Astrocyte (in vitro differentiated cells and primary cell): ENCODE measurements around the gene DHX36. TPM values are rescaled to one million over a fixed set of nuclear protein-coding genes. Genes with fewer than 3 reads are reported as not detected.
A peak's percentile ranks its signal among the peaks of the same experiment; 100 is the strongest.

Experiments
- DNase-seq: peaks from one replicate; pipeline ENCODE4 v3.0.0-alpha.2; 2010; ENCODE audit warnings: low read depth
- FAIRE-seq: peaks from 2 replicates; lab custom pipeline; 2011; peaks lifted over from hg19 to GRCh38; lab: Jason Lieb, UNC
- H2AFZ ChIP-seq: 2 replicates; pipeline ENCODE4 v1.6.0; 2012; ENCODE audit warnings: low read depth, low read length, inconsistent platforms
- H3K27ac ChIP-seq: 2 replicates; pipeline ENCODE4 v1.5.1; 2011; ENCODE audit warnings: low read depth, low read length, inconsistent platforms
- H3K27me3 ChIP-seq: 2 replicates; pipeline ENCODE4 v1.6.0; 2011; ENCODE audit warnings: low read length, inconsistent platforms; ENCODE audit not compliant: insufficient read depth
- H3K36me3 ChIP-seq: 2 replicates; pipeline ENCODE4 v1.5.1; 2011; ENCODE audit warnings: low read length, inconsistent platforms; ENCODE audit not compliant: insufficient read depth
- H3K4me1 ChIP-seq: 2 replicates; pipeline ENCODE4 v1.5.1; 2011; ENCODE audit warnings: low read length, inconsistent platforms; ENCODE audit not compliant: insufficient read depth
- H3K4me2 ChIP-seq: 2 replicates; pipeline ENCODE4 v1.6.0; 2012; ENCODE audit warnings: low read length, inconsistent platforms
- H3K4me3 ChIP-seq: 2 replicates; pipeline ENCODE4 v1.5.1; 2011; ENCODE audit warnings: low read depth, mild to moderate bottlenecking, low read length, inconsistent platforms; ENCODE audit not compliant: insufficient read depth
- H3K79me2 ChIP-seq: 2 replicates; pipeline ENCODE4 v1.6.0; 2012; ENCODE audit warnings: mild to moderate bottlenecking, low read length, inconsistent platforms; ENCODE audit not compliant: insufficient read depth
- H3K9ac ChIP-seq: 2 replicates; pipeline ENCODE4 v1.6.0; 2012; ENCODE audit warnings: mild to moderate bottlenecking, low read length, inconsistent platforms
- H3K9me3 ChIP-seq: 2 replicates; pipeline ENCODE4 v1.5.1; 2012; ENCODE audit warnings: low read depth, mild to moderate bottlenecking, low read length, inconsistent platforms; ENCODE audit not compliant: insufficient read depth
- H4K20me1 ChIP-seq: 2 replicates; pipeline ENCODE4 v1.6.0; 2012; ENCODE audit warnings: low read length, inconsistent platforms; ENCODE audit not compliant: insufficient read depth
- H3K27ac Mint-ChIP-seq: one replicate; pipeline ENCODE4 v1.8.0; 2021; ENCODE audit warnings: mild to moderate bottlenecking, mixed read lengths; ENCODE audit not compliant: unreplicated experiment
- H3K27me3 Mint-ChIP-seq: one replicate; pipeline ENCODE4 v1.8.0; 2021; ENCODE audit warnings: low read depth, mixed read lengths; ENCODE audit not compliant: unreplicated experiment
- H3K36me3 Mint-ChIP-seq: one replicate; pipeline ENCODE4 v1.8.0; 2021; ENCODE audit warnings: low read depth, mixed read lengths; ENCODE audit not compliant: unreplicated experiment
- H3K4me1 Mint-ChIP-seq: one replicate; pipeline ENCODE4 v1.8.0; 2021; ENCODE audit warnings: low read depth, mixed read lengths; ENCODE audit not compliant: unreplicated experiment
- H3K4me3 Mint-ChIP-seq: one replicate; pipeline ENCODE4 v1.8.0; 2021; ENCODE audit warnings: mild to moderate bottlenecking, moderate library complexity, mixed read lengths; ENCODE audit not compliant: unreplicated experiment
- H3K9me3 Mint-ChIP-seq: one replicate; pipeline ENCODE4 v1.8.0; 2021; ENCODE audit warnings: mild to moderate bottlenecking, mixed read lengths; ENCODE audit not compliant: unreplicated experiment
- EZH2 ChIP-seq: IDR thresholded peaks from 2 replicates; pipeline ENCODE4 v1.6.1; 2012; ENCODE audit warnings: mild to moderate bottlenecking, low read length, inconsistent platforms; ENCODE audit not compliant: insufficient read depth
- total RNA-seq: library from RNA; stranded (reverse); gene quantifications from 2 replicates; pipeline ENCODE4 v1.2.1, GENCODE V29; 2021
- TF ChIP-seq, protein P1 (sequence below): IDR thresholded peaks from 2 replicates; pipeline ENCODE4 v1.5.1; 2011; ENCODE audit warnings: low read depth, mild to moderate bottlenecking, inconsistent platforms, low read length, moderate library complexity; ENCODE audit not compliant: insufficient read depth

Gene DHX36
- total RNA-seq, 1 donor from 2014 or later: 68.9 TPM

DNA sequence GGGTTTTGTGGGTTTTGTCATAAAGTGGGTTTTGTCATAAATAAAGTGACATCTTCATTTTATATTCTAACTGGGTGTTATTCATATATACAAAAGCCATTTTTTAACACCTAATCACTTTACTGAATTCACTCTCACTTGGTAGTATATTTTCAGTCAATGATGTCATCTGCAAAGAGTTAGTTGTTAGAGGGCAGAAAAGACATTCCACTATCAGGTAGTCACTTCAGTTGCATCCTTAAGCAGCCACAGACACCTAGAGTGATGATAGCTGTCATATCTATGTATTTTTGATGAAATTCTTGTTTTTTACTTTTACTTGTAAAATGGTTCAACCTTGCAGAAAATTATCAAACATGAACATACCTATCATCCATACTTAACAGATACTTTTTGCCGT lies 89.0 kb downstream of the DHX36 start:
- Mint-ChIP-seq H3K9me3 (no peaks in the 10 kb centered on the region), H3K36me3 (peaks cover 5% of the 10 kb centered on the region), H3K27me3 (no peaks in the 10 kb centered on the region), H3K27ac (peak overlapping the region; percentile 56), H3K4me1 (peaks cover 10% of the 10 kb centered on the region), H3K4me3 (no peak overlapping the region)
- no peak overlapping the region for H3K9ac ChIP-seq
- no peaks in the 10 kb centered on the region for H4K20me1 ChIP-seq
- no peak overlapping the region for H2AFZ ChIP-seq
- H3K36me3 ChIP-seq: no peaks in the 10 kb centered on the region
- H3K9me3 ChIP-seq: no peaks in the 10 kb centered on the region
- no peaks in the 10 kb centered on the region for H3K4me1 ChIP-seq
- no peaks in the 10 kb centered on the region for H3K79me2 ChIP-seq
- H3K27ac ChIP-seq: no peak overlapping the region
- H3K4me3 ChIP-seq: no peak overlapping the region
- DNase-seq: peak; percentile 64
- H3K4me2 ChIP-seq: no peak overlapping the region
- H3K27me3 ChIP-seq: no peaks in the 10 kb centered on the region
- TF ChIP-seq EZH2: no peak
- TF ChIP-seq, protein P1, sequence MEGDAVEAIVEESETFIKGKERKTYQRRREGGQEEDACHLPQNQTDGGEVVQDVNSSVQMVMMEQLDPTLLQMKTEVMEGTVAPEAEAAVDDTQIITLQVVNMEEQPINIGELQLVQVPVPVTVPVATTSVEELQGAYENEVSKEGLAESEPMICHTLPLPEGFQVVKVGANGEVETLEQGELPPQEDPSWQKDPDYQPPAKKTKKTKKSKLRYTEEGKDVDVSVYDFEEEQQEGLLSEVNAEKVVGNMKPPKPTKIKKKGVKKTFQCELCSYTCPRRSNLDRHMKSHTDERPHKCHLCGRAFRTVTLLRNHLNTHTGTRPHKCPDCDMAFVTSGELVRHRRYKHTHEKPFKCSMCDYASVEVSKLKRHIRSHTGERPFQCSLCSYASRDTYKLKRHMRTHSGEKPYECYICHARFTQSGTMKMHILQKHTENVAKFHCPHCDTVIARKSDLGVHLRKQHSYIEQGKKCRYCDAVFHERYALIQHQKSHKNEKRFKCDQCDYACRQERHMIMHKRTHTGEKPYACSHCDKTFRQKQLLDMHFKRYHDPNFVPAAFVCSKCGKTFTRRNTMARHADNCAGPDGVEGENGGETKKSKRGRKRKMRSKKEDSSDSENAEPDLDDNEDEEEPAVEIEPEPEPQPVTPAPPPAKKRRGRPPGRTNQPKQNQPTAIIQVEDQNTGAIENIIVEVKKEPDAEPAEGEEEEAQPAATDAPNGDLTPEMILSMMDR: no peak
- peak; percentile 73 for FAIRE-seq

DNA sequence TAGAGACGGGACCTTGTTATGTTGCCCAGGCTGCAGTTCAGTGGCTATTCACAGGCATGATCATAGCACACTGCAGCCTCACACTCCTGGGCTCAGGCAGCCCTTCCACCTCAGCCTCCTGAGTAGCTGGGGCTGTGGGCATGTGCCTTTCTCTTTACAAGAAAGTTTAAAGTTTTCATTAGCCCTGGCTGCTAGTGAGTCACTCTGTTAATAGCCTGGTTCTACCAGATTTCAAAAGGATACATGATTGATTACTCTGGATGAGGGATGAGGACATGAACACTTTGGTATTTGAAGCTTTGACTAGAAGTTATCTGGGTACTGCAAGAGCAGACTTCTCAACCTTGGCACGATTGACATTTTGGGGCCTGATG lies 95.1 kb downstream of the DHX36 start:
- Histone ChIP-seq H3K9ac (no peak overlapping the region), H3K9me3 (no peaks in the 10 kb centered on the region), H2AFZ (no peak overlapping the region), H3K4me2 (no peak overlapping the region), H4K20me1 (no peaks in the 10 kb centered on the region), H3K27ac (no peak overlapping the region), H3K27me3 (no peaks in the 10 kb centered on the region), H3K4me3 (no peak overlapping the region), H3K79me2 (no peaks in the 10 kb centered on the region), H3K36me3 (no peaks in the 10 kb centered on the region), H3K4me1 (no peaks in the 10 kb centered on the region)
- no peaks in the 10 kb centered on the region for H3K27me3 Mint-ChIP-seq
- TF ChIP-seq, protein P1: no peak
- TF ChIP-seq EZH2: no peak
- no peaks in the 10 kb centered on the region for H3K36me3 Mint-ChIP-seq
- peaks cover 10% of the 10 kb centered on the region for H3K4me1 Mint-ChIP-seq
- H3K9me3 Mint-ChIP-seq: no peaks in the 10 kb centered on the region
- DNase-seq: peak; percentile 12
- FAIRE-seq: no peak
- no peak overlapping the region for H3K27ac Mint-ChIP-seq
- H3K4me3 Mint-ChIP-seq: no peak overlapping the region

DNA sequence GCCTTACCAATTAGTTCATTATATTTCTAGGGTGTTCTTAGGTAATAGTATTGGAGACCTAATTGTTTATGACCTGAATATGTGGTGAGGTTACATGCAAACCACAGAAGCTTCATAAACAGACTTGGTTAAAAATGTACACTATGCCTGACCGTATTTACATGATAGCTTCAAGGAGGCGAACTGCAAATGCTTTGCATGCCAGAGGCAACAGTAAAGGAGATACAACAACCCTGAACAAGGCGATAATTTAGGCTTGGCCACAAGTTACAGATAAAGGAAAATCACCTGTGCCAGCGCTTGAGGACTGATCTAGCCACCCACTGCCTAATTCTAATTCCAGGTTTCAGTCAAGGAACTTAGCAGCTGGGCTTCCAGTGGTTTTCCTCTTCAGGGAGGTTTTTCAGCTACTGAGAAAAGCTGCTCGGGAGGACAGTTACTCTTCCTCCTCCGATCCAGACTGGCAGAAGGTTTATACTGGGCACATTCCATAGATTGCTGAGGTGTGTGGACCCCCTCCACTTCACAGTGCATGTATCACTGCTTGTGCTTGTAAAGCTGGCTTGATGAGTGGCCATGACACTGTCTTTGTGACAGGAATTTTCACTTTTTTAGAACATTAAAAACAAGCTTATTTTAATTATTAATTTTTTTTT lies 95.6 kb downstream of the DHX36 start:
- no peaks in the 10 kb centered on the region for H3K79me2 ChIP-seq
- H2AFZ ChIP-seq: no peak overlapping the region
- H4K20me1 ChIP-seq: no peaks in the 10 kb centered on the region
- no peaks in the 10 kb centered on the region for H3K4me1 ChIP-seq
- no peak overlapping the region for H3K4me3 ChIP-seq
- no peaks in the 10 kb centered on the region for H3K27me3 ChIP-seq
- FAIRE-seq (no peak), DNase-seq (peak; percentile 62)
- Mint-ChIP-seq H3K9me3 (no peaks in the 10 kb centered on the region), H3K27me3 (no peaks in the 10 kb centered on the region), H3K36me3 (no peaks in the 10 kb centered on the region), H3K27ac (no peak overlapping the region), H3K4me1 (peaks cover 10% of the 10 kb centered on the region), H3K4me3 (no peak overlapping the region)
- H3K9me3 ChIP-seq: no peaks in the 10 kb centered on the region
- H3K27ac ChIP-seq: no peak overlapping the region
- no peaks in the 10 kb centered on the region for H3K36me3 ChIP-seq
- no peak overlapping the region for H3K9ac ChIP-seq
- TF ChIP-seq, protein P1: no peak
- no peak for TF ChIP-seq EZH2
- H3K4me2 ChIP-seq: no peak overlapping the region
